A549 (cell line): ENCODE measurements around the gene HSD17B3. TPM values are rescaled to one million over a fixed set of nuclear protein-coding genes. Genes with fewer than 3 reads are reported as not detected.
"Not testable (repeated sequence)": the region's sequence is repeated elsewhere in the genome, so short reads cannot be mapped to it uniquely, and the experiment has no call there.

ENCODE experiments used
- ATAC-seq, 2 experiments: fragments of 200-7000 bp in 1 of 2; fragments of >200 bp in 1 of 2; cut with Nextera tagmentation in 1 of 2; cut with Tn5 transposase in 1 of 2; 3 replicates each; pipeline versions ENCODE4 v1.8.0 to v1.9.1; 2018 to 2020; ENCODE audit warnings: mild to moderate bottlenecking in 1 of 2, moderate library complexity in 1 of 2
- CTCF ChIA-PET: fragments of 300-600 bp; sonication (Branson Sonifier 250); formaldehyde crosslinking; extraction: SDS; loops from one replicate; lab custom pipeline; 2021; ENCODE audit warnings: antibody characterized with exemption, inconsistent platforms; lab: Yijun Ruan, JAX
- POLR2A ChIA-PET: fragments of 350-600 bp; formaldehyde crosslinking; extraction: SDS; loops from one replicate; lab custom pipeline; 2021; ENCODE audit warnings: antibody characterized with exemption, inconsistent platforms; lab: Yijun Ruan, JAX
- DNase-seq, 2 experiments: peaks; one replicate each; pipeline versions ENCODE4 v3.0.0 to v3.0.0-alpha.2; 2011 to 2016; ENCODE audit warnings: low read depth in 1 of 2, low spot score in 1 of 2
- FAIRE-seq: peaks from 2 replicates; lab custom pipeline; 2011; peaks lifted over from hg19 to GRCh38; lab: Jason Lieb, UNC
- H3K27ac ChIP-seq, 2 experiments: fragments of >200 bp; sonication (Bioruptor Twin); formaldehyde crosslinking; 3 replicates each; pipeline ENCODE4 v1.5.1; 2016 to 2017
- H3K4me1 ChIP-seq: fragments of >200 bp; sonication (Bioruptor Twin); formaldehyde crosslinking; 3 replicates; pipeline ENCODE4 v1.6.1; 2016
- H3K4me2 ChIP-seq: fragments of >200 bp; sonication (Bioruptor Twin); formaldehyde crosslinking; 3 replicates; pipeline ENCODE4 v1.6.1; 2016
- H3K4me3 ChIP-seq: fragments of >200 bp; sonication (Bioruptor Twin); formaldehyde crosslinking; 3 replicates; pipeline ENCODE4 v1.5.1; 2016
- H3K9me3 ChIP-seq: fragments of >200 bp; sonication (Bioruptor Twin); formaldehyde crosslinking; 3 replicates; pipeline ENCODE4 v1.6.1; 2016
- ATOH8 ChIP-seq: fragments of 250-450 bp; sonication (Bioruptor Pico); IDR thresholded peaks from 2 replicates; pipeline ENCODE4 v1.5.0; 2020; ENCODE audit warnings: low read depth, mild to moderate bottlenecking, moderate library complexity
- BCL3 ChIP-seq: fragments of >200 bp; sonication (Bioruptor Twin); formaldehyde crosslinking; IDR thresholded peaks from 3 replicates; pipeline ENCODE4 v1.6.1; 2016
- CTCF ChIP-seq: fragments of >200 bp; sonication (Bioruptor Twin); formaldehyde crosslinking; IDR thresholded peaks from 3 replicates; pipeline ENCODE4 v1.5.1; 2016
- E2F6 ChIP-seq: IDR thresholded peaks from 2 replicates; pipeline ENCODE4 v1.6.1; 2012; ENCODE audit warnings: low read depth, borderline replicate concordance
- EHMT2 ChIP-seq: fragments of 200-600 bp; sonication (generic); IDR thresholded peaks from 2 replicates; pipeline ENCODE4 v1.6.1; 2016; ENCODE audit warnings: antibody characterized with exemption, low read depth, mild to moderate bottlenecking, moderate library complexity
- FOXS1 ChIP-seq: fragments of 250-450 bp; sonication (Bioruptor Pico); IDR thresholded peaks from 2 replicates; pipeline ENCODE4 v1.5.0; 2020; ENCODE audit warnings: mild to moderate bottlenecking, moderate library complexity
- HES2 ChIP-seq: fragments of >200 bp; sonication (Bioruptor Twin); formaldehyde crosslinking; IDR thresholded peaks from 2 replicates; pipeline ENCODE4 v1.6.1; 2016
- HEYL ChIP-seq: fragments of 250-450 bp; sonication (Bioruptor Pico); IDR thresholded peaks from 2 replicates; pipeline ENCODE4 v1.8.0; 2021; ENCODE audit warnings: mild to moderate bottlenecking, moderate library complexity
- HMGXB4 ChIP-seq: fragments of 250-450 bp; sonication (Bioruptor Pico); IDR thresholded peaks from 2 replicates; pipeline ENCODE4 v1.5.0; 2021; ENCODE audit warnings: mild to moderate bottlenecking, moderate library complexity, borderline replicate concordance
- HOXB13 ChIP-seq: fragments of 250-450 bp; sonication (Bioruptor Pico); IDR thresholded peaks from 2 replicates; pipeline ENCODE4 v1.5.0; 2020; ENCODE audit warnings: low read depth, mild to moderate bottlenecking, moderate library complexity
- HOXB5 ChIP-seq: fragments of 250-450 bp; sonication (Bioruptor Pico); IDR thresholded peaks from 2 replicates; pipeline ENCODE4 v1.5.0; 2020; ENCODE audit warnings: mild to moderate bottlenecking, moderate library complexity
- MAFK ChIP-seq: fragments of 450-650 bp; IDR thresholded peaks from 2 replicates; pipeline ENCODE4 v1.6.1; 2014; ENCODE audit not compliant: partially characterized antibody
- NFE2L2 ChIP-seq: fragments of 150-350 bp; conservative IDR thresholded peaks from 2 replicates; pipeline ENCODE4 v1.6.1; 2014; ENCODE audit warnings: low read length
- NPAS2 ChIP-seq: fragments of 250-450 bp; sonication (Bioruptor Pico); IDR thresholded peaks from 2 replicates; pipeline ENCODE4 v1.8.0; 2022; ENCODE audit warnings: mild to moderate bottlenecking, moderate library complexity, borderline replicate concordance
- PHF8 ChIP-seq: fragments of 200-600 bp; sonication (generic); IDR thresholded peaks from 2 replicates; pipeline ENCODE4 v1.6.1; 2016; ENCODE audit warnings: low read depth, mild to moderate bottlenecking, antibody characterized with exemption, moderate library complexity, borderline replicate concordance
- RNF2 ChIP-seq: fragments of 200-600 bp; sonication (generic); IDR thresholded peaks from 2 replicates; pipeline ENCODE4 v1.6.1; 2016; ENCODE audit warnings: low read depth, mild to moderate bottlenecking, antibody characterized with exemption, moderate library complexity, borderline replicate concordance
- TFCP2L1 ChIP-seq: fragments of 250-450 bp; sonication (Bioruptor Pico); IDR thresholded peaks from 2 replicates; pipeline ENCODE4 v1.5.0; 2021; ENCODE audit warnings: mild to moderate bottlenecking
- USF2 ChIP-seq: fragments of 450-650 bp; IDR thresholded peaks from 2 replicates; pipeline ENCODE4 v1.6.1; 2014; ENCODE audit warnings: antibody characterized with exemption
- ZC3H11A ChIP-seq: fragments of 450-650 bp; IDR thresholded peaks from 2 replicates; pipeline ENCODE4 v1.6.1; 2014; ENCODE audit warnings: antibody characterized with exemption, mild to moderate bottlenecking
- ZSCAN20 ChIP-seq: fragments of 250-450 bp; sonication (Bioruptor Pico); IDR thresholded peaks from 2 replicates; pipeline ENCODE4 v1.8.0; 2022; ENCODE audit warnings: mild to moderate bottlenecking, moderate library complexity
- WGBS: methylation state at CpG from one replicate; pipeline ENCODE4 v1.1.6; 2017; ENCODE audit errors: missing lambda C conversion rate; 5-methylcytosine and 5-hydroxymethylcytosine counted together
- polyA plus RNA-seq, 4 experiments: library from polyadenylated mRNA; depleted of rRNA in 3 of 4; stranded (reverse); fragments of >200 nt; fragmentation: RNase III in 1 of 4; extraction: RNeasy Plus Mini Kit Qiagen cat#74134 plus additional on column Dnase treatment in 1 of 4; gene quantifications; 2 replicates in 3 of 4; 3 replicates in 1 of 4; pipeline ENCODE4 v1.2.3, GENCODE V29; 2011 to 2017

Gene HSD17B3
- polyA plus RNA-seq, 2 of the 4 experiments (the other 2 are of a cell fraction): 0.22 to 0.25 TPM

GRCh38 chr9:96189995-96190394, 112.0 kb downstream of the HSD17B3 start:
- Histone ChIP-seq H3K9me3 (peaks cover 50% of the 10 kb centered on the region), H3K4me1 (no peaks in the 10 kb centered on the region), H3K27ac (no peak overlapping the region), H3K4me2 (no peak overlapping the region), H3K4me3 (no peak overlapping the region)
- POLR2A ChIA-PET: no interaction called here
- ATAC-seq (no peak), DNase-seq (no peak), FAIRE-seq (no peak)
- WGBS: 21% methylated on average over 2 of the region's 2 CpGs
- no peak for TF ChIP-seq HOXB5 (CRISPR knock-in tag)
- no peak for TF ChIP-seq USF2
- no peak for TF ChIP-seq HES2
- no peak for TF ChIP-seq TFCP2L1
- TF ChIP-seq HMGXB4: no peak
- TF ChIP-seq RNF2: no peak
- no peak for TF ChIP-seq EHMT2
- TF ChIP-seq NPAS2: no peak
- TF ChIP-seq BCL3: no peak
- no peak for TF ChIP-seq HEYL (CRISPR knock-in tag)
- TF ChIP-seq HOXB13 (CRISPR knock-in tag): no peak
- no peak for TF ChIP-seq ATOH8
- no peak for TF ChIP-seq FOXS1
- CTCF ChIA-PET: interaction anchor here (0.7 to 1.0 kb wide), 2 partner anchors 27 to 29 kb away, joined by 3 read pairs; no protein-coding TSS in a partner anchor

GRCh38 chr9:96189581-96189980, 112.4 kb downstream of the HSD17B3 start:
- H3K4me3 ChIP-seq, H3K4me1 ChIP-seq, POLR2A ChIA-PET, H3K27ac ChIP-seq, DNase-seq, FAIRE-seq, H3K4me2 ChIP-seq, ATAC-seq: not testable (repeated sequence)
- H3K9me3 ChIP-seq: peaks cover 50% of the 10 kb centered on the region
- CTCF ChIA-PET: interaction anchor here (0.7 to 1.0 kb wide), 2 partner anchors 28 to 29 kb away, joined by 3 read pairs; no protein-coding TSS in a partner anchor
- peak; percentile 84 for TF ChIP-seq ZC3H11A
- WGBS: 67% methylated on average over 2 of the region's 2 CpGs

GRCh38 chr9:96188571-96188970, 113.4 kb downstream of the HSD17B3 start:
- ATAC-seq: no peak

More at GRCh38 chr9:96188571-96188970, 113.4 kb downstream of the HSD17B3 start:
- Histone ChIP-seq H3K4me2 (no peak overlapping the region), H3K4me1 (no peaks in the 10 kb centered on the region), H3K27ac (no peak overlapping the region), H3K4me3 (no peak overlapping the region), H3K9me3 (peaks cover 46% of the 10 kb centered on the region)
- TF ChIP-seq E2F6 (no peak), NFE2L2 (no peak), MAFK (no peak), PHF8 (no peak), ZSCAN20 (CRISPR knock-in tag) (no peak), CTCF (no peak)
- POLR2A ChIA-PET: no interaction called here
- CTCF ChIA-PET: no interaction called here
- FAIRE-seq (no peak), DNase-seq (no peak)
- WGBS: 38% methylated on average over 5 of the region's 5 CpGs
